ENCODE data around the gene RBMS3.
"Not testable (repeated sequence)": the region's sequence is repeated elsewhere in the genome, so short reads cannot be mapped to it uniquely, and the experiment has no call there.

RBMS3 gene

DNA sequence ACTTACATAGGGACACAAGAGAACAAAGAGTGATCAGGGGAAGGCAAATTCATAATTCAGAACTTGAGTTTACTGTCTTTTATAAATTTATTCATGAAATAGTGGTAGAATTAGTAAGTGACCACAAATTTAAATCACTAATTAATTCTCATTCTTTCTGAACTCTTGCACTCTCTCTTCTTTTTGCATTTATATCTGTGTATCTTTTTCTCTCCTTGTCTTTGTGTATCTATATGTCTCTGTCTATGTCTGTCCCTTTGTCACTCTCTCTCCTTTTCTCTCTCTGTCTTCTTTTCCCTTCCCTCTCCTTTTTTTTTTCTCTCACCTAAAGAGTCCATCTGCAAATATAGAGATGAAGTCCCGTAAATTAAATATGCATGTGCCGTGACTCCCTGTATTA is 31.5 kb downstream of the RBMS3 start:
- no peak for DNase-seq (ENCODE audit: low spot score)

DNA sequence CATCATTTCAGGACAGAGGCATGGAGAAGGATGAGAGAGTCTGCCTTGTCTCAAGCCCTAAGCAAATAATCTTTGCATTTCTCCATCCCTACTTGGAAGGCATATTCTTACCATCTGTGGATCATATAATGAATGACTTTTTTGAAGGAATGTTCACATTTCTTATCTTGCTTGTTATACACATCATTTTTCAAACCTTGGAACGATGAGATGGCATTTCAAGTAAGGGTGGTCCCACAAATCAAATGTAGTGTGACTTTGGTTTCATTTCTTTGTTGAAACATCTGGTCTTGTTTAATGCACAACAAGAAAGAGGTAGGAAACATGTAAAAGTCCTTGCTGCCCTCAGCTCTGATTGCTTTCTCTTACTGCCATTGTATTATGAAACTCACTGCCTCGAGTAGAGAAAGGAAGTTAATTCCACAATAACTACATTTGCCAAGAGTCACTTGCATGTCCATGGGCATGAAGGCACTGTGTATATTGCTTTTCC is 32.1 kb downstream of the RBMS3 start:
- DNase-seq (ENCODE audit: low spot score): peak; percentile 45

DNA sequence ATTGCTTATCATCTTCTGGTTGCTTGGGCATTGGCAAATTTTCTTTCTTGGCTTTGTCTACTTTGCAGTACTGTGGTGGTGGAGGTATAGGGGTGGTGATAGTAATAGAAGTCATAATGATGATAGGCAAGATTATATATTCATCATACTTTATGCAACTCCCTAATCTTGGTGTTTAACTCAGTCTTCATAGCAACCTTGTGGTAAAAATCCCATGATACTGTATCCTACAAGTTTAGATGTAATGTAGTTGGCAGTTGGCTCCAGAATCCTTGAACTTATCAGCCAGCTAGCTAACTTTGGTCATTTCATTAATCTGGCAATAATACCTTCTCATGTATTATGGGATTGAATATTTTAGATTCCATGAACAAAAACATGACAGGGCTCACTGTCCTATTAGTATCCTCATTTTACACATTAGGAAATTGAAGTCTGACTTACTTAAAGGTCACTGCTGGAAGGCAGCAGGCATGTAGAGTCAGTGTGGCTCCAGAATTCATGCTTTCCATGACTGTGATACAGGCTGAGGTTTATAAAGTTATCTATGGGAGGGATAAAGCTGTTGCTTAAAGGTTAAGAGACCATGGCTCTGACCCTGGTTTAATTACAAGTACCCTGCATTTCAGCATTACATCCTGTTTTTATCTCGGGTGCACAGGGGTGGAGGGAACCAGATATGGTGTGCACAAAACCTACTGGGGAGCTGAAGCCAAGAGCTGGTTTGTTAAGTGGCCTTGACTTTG is 33.3 kb downstream of the RBMS3 start:
- no peak for DNase-seq (ENCODE audit: low spot score)

DNA sequence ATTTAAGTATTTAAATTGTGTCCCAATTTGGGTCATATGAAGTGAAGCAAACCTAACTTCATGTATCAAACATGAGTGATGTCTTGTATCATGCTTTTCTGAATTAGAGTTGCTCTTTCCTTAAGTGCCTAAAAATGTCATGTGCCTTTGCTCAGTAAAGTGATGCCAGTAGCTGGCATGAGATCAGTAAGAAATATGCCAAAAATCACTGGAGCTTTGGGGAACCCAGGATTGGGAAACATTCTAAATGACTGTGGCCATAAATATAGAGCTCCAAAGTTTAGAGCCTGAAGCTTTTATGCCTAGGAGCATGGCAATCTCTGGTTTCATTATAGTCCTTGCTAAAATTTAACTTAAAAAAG is 33.8 kb downstream of the RBMS3 start:
- DNase-seq (ENCODE audit: low spot score): no peak

DNA sequence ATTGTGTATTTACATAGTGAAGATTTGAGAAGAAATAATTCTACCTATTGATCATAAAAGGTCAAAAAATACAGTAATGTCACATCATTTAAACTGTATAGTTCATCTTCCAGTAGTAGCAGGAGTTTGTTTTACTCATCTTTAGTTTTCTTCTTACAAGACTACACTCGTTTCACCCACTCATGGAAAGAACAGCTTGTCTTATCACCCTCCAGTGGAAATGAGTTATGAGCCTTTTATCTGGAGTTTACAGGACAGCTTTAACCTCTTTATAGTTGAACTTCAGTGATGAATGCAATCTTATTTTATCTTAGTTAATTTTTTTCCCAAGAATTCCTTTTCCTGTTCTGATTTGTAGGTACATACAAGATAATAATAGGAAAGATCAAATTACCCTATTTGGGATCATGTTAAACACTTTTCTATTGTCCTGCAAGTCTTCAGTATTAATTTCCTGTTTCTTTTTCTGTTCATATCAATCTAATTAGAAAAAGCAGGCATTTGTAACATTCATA is 36.8 kb downstream of the RBMS3 start:
- DNase-seq (ENCODE audit: low spot score): no peak

DNA sequence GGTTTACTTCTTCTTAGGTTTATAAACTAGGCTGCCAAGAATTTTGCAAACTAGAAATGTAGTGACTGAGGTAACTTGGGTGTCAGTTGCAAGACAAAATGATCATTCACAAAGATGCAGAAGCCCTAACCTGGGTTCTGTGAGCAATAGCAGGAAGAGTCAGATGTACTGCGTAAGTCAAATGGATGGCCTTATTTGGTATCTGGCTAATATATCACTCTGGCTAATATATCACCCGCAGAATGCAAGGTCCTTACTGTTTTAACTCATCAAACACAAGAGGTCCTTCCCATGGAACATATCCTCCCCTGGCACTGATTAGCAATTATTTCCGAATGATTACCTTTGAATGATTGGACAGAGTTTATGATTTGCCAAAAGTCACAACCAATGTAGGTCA is 37.4 kb downstream of the RBMS3 start:
- no peak for DNase-seq (ENCODE audit: low spot score)

DNA sequence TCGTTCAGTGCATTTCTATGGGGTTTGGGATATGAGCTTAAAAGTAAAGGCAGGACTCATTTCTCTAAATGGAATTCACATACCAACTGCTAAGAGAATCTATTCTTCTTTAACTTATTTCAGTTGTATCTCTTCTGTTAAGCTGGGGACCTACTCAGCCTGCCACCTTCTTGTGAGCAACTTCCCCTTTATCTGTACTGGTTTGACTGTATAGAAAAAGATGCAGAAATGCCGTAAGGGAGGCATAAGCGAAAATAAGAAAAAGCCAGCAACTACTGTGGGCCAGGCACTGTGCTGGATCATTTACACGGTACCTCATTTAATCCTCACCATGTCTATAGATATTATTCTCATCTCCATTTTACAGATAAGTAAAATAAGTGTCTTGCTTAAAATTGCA is 38.4 kb downstream of the RBMS3 start:
- DNase-seq (ENCODE audit: low spot score): no peak

DNA sequence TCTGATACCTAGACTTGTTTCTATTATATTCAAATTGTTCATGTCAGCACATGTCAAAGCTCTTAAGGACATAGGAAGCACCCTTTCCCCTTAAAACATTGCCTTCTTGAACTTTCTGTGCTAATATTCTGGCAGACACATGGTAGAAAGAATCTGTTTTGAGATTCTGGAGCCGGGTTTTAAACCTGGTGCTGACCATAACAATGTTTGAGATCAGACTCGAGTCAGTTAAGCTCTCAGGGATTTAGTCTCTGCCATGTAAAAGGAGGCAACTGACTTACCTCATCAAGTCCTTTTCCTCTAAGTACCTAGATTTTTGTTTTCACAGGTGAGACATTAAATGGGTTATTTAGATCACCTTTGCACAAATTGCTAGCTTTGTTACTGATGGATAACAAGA is 38.9 kb downstream of the RBMS3 start:
- DNase-seq (ENCODE audit: low spot score): no peak

DNA sequence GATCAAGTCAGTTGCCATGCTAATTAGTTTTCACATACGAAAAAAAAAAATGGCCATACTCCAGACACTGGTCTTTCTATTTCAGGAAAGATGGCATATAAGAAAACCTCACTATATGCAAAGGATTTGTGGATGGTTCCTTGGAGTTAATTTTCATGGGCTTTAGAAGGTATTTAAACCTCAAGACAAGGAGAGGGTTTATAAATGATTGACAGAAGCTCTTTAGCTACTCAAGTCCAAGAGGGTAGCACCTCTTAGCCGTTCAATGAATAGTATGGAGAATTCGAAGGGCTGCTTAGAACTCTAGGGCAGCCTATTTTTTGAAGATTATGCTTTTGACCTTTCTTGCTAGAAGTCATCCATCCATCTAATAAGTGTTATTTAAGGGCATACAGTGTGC is 41.7 kb downstream of the RBMS3 start:
- DNase-seq (ENCODE audit: low spot score): no peak

DNA sequence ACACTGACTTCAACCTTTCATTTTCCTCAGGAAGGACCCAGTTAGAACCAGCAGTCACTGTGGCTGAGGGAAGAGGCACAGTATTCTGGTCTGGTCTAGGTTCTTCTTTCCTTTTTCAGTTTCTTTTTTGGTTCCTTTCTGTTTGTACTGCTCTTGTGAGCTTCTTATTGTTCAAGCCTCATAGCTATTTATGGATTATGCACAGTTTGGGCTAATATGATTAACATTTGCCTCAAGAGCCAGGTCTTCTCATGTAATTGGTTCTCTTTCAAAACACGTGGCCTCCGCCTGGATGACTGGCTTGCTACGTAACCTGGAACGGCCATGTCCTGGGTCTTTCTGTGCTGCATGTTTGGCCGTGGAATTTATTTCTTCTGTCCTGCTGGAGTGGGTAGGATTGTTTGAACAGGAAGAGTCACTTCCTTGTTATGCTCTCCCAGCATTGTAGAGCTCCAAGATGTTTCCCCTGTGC is 43.3 kb downstream of the RBMS3 start:
- peak; percentile 59 for DNase-seq (ENCODE audit: low spot score)

DNA sequence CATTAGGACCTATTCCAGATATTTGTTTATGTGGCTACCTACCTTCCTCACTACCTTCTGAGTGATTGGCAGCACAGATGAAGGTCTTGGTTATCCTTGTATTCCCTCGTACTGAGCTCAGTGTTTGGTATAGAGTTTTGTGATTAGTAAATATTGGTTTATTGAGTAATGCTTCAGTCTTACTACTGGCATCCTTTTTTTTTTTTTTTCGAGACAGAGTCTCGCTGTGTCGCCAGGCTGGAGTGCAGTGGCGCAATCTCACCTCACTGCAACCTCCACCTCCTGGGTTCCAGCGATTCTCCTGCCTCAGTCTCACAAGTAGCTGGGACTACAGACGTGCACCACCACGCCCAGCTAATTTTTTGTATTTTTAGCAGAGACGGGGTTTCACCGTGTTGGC is 45.7 kb downstream of the RBMS3 start:
- DNase-seq (ENCODE audit: low spot score): not testable (repeated sequence)

DNA sequence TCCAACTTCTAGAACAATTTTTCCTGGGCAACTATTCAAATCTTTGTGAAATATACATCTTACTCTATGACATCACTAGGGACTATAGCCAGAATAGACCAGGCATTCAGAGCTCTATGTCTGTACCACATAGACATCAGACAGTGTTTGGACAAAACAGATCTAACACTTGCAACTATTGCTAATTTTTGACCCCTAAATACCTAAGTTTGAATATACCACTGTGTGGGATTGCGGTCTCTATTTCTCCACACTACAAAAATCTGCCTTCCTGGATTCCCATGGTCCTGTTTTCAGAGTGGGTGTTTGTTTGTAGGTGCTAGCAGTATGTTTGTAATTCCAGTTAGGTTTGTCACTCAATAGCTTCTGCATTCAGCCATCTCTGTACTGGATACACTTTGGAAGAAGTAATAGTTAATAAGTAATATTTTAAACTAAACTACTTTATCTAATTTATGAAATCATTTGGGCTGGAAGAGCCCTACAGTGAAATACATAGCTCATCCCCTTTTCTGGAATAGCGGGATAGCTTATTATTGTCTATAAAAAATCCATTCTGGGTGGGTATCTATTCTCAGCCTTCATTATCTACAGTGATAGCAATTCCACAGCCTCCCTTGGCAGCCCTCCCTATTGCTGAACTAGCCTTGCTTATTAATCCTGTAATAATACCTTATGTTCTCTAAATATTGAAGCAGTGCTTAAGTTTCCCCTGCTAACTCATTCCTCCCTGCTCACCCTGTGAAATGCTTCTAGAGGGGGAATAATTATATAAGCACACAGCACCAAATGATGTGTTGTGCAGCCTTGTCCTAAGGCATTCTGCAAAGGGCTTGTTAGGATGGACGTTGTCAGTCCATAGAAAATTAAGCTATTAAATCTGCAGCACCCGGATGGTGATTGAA is 49.4 kb downstream of the RBMS3 start:
- no peak for DNase-seq (ENCODE audit: low spot score)

DNA sequence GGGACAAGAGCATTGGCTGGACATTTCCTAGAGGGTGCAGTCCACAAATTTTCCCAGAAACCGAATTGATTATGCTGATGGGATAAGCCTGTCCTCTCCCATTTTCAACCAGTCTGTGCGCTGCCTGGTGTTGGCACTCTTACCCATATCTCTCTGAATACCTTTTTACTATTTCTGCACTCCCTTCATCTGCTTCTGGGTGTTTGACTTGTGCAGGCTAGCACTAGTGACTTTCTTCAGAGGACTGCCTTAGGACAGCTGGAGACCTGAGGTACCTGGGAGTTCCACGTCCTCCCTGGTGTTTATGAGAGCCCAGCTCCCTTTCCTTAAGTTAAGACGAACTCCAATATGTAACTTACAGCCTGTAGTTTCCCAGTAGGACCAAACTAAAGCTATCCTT is 50.2 kb downstream of the RBMS3 start:
- DNase-seq (ENCODE audit: low spot score): no peak

DNA sequence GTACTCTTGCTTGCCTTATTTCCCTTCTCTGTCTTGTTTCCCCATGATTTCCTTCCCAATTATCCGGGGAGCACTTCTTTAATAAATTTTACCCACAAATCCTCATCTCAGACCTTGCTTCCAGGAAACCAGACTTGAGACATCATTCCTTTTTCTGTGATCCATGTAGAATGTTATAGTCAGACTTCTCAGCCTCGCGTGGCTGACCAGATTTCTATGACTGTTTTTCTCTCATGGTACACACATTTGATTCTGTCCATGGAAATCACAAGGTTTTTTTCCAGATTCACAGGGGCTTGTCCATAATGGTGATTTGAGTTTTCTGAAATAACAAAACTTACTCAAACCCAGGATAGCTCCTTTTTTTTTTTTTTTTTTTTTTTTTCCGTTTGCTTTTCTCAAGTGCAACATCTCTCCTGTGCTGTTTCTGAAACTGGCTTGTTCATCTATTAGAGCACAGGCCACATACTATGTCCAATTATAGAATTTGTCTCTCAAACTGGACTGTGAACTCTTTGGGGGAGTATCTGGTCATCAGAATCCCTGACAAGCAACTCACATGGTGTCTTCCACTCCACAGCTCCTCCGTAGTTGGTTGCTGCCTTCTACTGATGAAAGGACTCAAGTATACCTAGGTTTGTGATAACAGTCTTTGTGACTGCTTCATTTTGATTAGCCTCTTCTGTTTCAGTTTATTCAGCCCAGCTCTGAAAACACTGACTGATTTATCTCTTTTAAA is 50.8 kb downstream of the RBMS3 start:
- DNase-seq (ENCODE audit: low spot score): peak; percentile 7

DNA sequence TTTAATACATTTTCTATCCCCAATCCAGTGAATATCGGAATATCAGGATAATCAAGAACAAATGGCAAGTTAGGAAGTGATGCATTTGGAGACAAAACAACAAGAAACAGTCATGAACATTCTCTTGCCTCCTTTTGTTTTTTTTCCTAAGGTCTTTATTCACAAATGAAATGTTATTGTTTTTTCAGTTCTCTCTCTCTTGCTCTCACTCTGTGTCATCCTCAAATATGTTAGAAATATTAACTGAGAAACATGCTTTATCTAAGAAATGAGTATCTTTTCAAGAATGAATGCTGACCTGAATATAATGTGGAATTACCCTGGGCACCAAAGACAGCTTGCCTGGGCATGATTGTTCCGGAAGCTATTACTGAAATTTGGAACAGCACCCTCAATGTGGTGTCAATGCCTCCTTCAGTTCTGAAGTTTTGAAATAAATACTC is 51.3 kb downstream of the RBMS3 start:
- no peak for DNase-seq (ENCODE audit: low spot score)

DNA sequence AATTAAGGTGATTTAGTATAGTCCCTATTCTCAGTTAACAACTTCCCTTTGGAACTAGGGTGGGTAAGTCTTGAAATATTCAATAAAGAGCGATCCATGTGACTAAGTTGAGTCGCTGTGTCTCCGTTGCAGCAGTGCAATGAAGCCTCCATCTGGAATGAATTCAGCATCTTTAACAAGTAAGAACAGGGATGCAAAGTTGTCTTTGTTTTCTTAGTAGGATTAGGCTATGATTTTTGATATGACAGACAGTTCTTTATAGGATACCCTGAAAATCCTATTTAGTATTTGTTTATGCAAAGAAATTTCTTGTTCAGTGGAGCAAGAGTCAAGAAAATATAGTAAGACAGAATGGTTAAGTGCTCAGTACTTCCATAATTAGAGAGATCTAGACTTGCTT is 52.7 kb downstream of the RBMS3 start:
- DNase-seq (ENCODE audit: low spot score): peak; percentile 23

DNA sequence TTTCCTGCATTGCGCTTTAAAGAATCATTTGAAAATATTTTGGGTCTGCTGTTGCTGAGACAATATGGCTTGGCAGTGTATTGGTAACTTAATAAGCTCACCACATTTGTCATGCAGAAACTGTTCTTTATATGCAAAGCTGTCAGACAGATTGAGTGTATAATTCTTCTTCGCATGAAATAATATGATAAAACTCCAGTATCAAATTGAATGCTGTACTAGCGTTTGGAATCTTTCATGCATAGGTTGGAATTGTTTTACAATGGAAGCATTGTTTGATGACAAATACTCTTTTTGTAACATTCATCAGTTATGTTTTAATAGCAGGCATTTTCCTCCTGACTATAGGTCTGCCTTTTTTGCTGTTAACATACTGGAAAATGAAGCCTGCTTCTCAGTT is 53.8 kb downstream of the RBMS3 start:
- no peak for DNase-seq (ENCODE audit: low spot score)

DNA sequence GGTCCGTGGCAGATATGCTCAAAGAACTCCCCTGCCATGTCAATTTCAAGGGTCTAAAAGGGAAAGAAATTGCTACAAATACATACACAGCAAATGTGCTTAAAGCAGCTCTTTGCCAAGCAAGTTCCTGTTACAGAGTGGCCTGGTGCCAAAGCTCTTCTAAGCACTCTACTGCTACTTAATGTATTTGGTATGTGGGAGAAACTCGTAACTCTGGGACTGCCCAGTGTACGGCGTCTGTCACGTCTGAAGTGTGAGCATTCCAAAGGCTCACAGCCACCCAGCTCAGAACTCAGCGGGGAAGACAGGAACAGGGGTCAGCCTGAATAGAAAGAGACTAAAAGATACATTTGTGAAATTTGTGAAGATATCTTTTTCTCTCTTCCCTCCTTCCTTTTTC is 54.6 kb downstream of the RBMS3 start:
- peak; percentile 86 for DNase-seq (ENCODE audit: low spot score)

DNA sequence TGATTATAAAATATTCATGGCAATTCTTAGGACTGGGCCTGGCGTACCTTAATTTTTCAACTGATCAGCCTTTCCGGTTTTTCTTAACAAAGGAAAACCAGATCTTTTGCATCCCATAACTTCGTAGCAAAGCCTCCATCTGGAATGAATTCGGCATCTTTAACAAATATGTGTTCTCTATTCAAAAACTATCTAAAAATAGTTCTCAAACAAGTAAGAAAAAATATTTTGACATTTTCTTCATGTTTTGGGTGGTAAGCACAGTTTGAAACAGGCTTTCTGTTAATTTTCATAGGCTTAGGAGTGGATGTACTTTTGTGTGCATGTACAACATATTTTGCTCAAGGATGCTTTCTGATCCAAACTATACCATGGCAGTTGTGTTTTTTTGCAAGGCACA is 55.1 kb downstream of the RBMS3 start:
- DNase-seq (ENCODE audit: low spot score): no peak

DNA sequence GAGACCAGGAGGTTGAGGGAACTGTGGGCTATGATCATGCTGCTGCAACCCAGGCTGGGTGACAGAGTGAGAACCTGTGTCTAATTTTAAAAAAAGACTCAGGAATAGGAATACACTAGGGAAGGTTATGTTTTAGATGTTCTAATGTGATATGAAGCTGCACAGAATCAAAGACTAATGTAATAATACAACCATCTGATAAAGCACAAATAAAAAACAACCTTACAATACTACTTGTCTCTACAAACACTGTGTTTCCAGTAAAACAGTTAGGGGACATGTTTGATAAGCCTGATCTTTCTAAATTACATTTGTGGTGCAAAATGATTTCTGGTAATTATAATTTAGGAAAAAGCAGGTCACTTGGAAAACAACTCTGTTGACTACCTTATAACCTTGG is 56.7 kb downstream of the RBMS3 start:
- DNase-seq (ENCODE audit: low spot score): no peak

DNA sequence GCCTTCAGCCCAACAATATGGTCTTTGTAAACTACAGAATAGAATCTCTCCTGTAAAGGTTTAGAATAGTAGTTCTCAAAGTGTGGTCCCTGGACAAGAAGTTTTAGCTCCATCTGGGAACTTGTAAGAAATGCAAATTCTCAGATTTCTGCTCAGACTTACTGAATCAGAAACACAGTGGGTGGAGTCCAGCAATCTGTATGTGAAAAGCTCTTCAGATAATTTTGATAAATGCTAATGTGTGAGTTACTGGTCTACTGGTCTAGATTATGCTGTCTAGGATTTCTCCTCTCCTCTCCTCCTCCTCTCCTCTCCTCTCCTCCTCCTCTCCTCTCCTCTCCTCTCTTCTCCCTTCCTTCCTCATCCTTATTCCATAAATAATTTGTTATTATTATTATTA is 57.5 kb downstream of the RBMS3 start:
- no peak for DNase-seq (ENCODE audit: low spot score)
